ENCODE measurements around the gene SLC6A18.

Gene SLC6A18

DNA sequence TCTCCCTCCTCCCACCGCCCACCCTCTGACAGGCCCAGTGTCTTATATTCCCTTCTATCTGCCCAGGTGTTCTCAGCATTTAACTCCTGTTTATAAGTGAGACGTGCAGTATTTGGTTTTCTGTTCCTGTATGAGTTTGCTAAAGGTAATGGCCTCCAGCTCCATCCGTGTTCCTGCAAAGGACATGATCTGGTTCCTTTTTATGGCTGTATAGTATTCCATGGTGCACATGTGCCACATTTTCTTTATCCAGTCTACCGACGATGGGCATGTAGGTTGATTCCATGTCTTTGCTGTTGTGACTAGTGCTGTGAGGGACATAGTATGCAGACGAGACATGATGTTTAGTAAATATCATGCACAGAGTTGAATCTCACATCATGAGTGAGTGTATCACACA is 30.8 kb upstream of the SLC6A18 start:
- H3K27me3 ChIP-seq = peaks cover 0 to 43% of the 10 kb centered on the region in 2 donors
- no peak overlapping the region for H3K27ac ChIP-seq
- no peak for DNase-seq
- intact Hi-C loops (cut with DNase I; ENCODE audit: low total_unique reads) = no loop called here
- no peak overlapping the region for H3K4me3 ChIP-seq
- no peaks in the 10 kb centered on the region for H3K36me3 ChIP-seq
- TF ChIP-seq, protein P1, sequence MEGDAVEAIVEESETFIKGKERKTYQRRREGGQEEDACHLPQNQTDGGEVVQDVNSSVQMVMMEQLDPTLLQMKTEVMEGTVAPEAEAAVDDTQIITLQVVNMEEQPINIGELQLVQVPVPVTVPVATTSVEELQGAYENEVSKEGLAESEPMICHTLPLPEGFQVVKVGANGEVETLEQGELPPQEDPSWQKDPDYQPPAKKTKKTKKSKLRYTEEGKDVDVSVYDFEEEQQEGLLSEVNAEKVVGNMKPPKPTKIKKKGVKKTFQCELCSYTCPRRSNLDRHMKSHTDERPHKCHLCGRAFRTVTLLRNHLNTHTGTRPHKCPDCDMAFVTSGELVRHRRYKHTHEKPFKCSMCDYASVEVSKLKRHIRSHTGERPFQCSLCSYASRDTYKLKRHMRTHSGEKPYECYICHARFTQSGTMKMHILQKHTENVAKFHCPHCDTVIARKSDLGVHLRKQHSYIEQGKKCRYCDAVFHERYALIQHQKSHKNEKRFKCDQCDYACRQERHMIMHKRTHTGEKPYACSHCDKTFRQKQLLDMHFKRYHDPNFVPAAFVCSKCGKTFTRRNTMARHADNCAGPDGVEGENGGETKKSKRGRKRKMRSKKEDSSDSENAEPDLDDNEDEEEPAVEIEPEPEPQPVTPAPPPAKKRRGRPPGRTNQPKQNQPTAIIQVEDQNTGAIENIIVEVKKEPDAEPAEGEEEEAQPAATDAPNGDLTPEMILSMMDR (IDR thresholded peaks at IDR 0.05) = no peak
- H3K9me3 ChIP-seq = no peaks in the 10 kb centered on the region
- H3K4me1 ChIP-seq = no peaks in the 10 kb centered on the region

DNA sequence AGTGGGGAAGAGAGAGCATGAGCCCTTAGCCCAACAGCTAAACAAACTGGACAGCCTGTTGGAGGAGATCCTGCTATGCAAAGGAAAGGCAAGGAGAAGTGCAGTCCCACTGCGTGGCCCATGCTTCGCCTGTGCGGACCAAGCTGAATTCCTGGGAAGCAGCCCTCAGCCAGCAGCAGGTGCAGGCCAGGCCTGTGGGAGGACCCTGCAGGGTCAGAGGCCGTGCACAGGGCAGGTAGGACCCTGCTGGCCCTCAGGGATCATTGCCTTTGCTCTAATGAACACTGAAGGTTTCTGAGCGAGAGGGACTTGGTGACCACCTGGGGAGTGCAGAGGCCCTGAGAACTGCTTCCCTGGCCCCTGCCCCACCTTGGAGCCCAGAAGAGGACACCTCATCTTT is 29.7 kb upstream of the SLC6A18 start:
- TF ChIP-seq, protein P1 (IDR thresholded peaks at IDR 0.05) = no peak
- H3K9me3 ChIP-seq = no peaks in the 10 kb centered on the region
- no peaks in the 10 kb centered on the region for H3K4me1 ChIP-seq
- intact Hi-C loops (cut with DNase I; ENCODE audit: low total_unique reads) = no loop called here
- no peak overlapping the region for H3K4me3 ChIP-seq
- no peak for DNase-seq
- H3K27ac ChIP-seq = no peak overlapping the region
- H3K27me3 ChIP-seq = peaks cover 0 to 45% of the 10 kb centered on the region in 2 donors
- no peaks in the 10 kb centered on the region for H3K36me3 ChIP-seq

DNA sequence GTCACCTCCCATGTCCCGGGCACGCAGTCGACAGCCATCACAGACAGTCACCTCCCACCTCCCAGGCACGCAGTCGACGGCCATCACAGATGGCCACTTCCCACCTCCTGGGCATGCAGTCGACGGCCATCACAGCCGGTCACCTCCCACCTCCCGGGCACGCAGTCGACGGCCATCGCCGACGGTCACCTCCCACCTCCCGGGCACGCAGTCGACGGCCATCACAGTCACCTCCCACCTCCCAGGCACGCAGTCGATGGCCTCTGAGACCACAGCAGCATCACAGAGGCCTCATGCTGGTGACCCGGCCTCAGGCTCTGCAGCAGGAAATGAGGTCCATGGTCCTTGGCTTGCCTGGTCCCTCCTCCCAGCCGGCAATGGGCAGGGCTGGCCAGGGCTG is 29.3 kb upstream of the SLC6A18 start:
- H3K27ac ChIP-seq = no peak overlapping the region
- intact Hi-C loops (cut with DNase I; ENCODE audit: low total_unique reads) = no loop called here
- no peaks in the 10 kb centered on the region for H3K4me1 ChIP-seq
- H3K27me3 ChIP-seq = peaks cover 0 to 46% of the 10 kb centered on the region in 2 donors
- no peak overlapping the region for H3K4me3 ChIP-seq
- H3K36me3 ChIP-seq = no peaks in the 10 kb centered on the region
- DNase-seq = no peak
- H3K9me3 ChIP-seq = no peaks in the 10 kb centered on the region
- TF ChIP-seq, protein P1 (IDR thresholded peaks at IDR 0.05) = no peak

DNA sequence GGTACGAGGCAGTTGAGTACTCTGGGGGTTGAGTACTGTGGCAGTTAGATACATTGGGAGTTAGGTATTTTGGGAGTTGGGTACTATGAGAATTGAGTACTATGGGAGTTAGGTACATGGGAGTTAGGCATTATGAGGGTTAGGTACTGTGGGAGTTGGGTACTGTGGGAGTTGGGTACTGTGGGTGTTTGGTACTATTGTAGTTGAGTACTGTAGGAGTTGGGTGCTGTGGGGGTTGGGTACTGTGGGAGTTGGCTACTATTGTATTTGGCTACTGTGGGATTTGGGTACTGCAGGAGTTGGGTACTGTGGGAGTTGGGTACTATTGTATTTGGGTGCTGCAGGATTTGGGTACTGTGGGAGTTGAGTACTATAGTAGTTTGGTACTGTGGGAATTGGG is 28.6 kb upstream of the SLC6A18 start:
- no peaks in the 10 kb centered on the region for H3K4me1 ChIP-seq
- no peaks in the 10 kb centered on the region for H3K36me3 ChIP-seq
- H3K27ac ChIP-seq = no peak overlapping the region
- H3K27me3 ChIP-seq = peaks cover 0 to 52% of the 10 kb centered on the region in 2 donors
- no peak for DNase-seq
- no peak overlapping the region for H3K4me3 ChIP-seq
- no peaks in the 10 kb centered on the region for H3K9me3 ChIP-seq
- TF ChIP-seq, protein P1 (IDR thresholded peaks at IDR 0.05) = no peak
- intact Hi-C loops (cut with DNase I; ENCODE audit: low total_unique reads) = no loop called here

DNA sequence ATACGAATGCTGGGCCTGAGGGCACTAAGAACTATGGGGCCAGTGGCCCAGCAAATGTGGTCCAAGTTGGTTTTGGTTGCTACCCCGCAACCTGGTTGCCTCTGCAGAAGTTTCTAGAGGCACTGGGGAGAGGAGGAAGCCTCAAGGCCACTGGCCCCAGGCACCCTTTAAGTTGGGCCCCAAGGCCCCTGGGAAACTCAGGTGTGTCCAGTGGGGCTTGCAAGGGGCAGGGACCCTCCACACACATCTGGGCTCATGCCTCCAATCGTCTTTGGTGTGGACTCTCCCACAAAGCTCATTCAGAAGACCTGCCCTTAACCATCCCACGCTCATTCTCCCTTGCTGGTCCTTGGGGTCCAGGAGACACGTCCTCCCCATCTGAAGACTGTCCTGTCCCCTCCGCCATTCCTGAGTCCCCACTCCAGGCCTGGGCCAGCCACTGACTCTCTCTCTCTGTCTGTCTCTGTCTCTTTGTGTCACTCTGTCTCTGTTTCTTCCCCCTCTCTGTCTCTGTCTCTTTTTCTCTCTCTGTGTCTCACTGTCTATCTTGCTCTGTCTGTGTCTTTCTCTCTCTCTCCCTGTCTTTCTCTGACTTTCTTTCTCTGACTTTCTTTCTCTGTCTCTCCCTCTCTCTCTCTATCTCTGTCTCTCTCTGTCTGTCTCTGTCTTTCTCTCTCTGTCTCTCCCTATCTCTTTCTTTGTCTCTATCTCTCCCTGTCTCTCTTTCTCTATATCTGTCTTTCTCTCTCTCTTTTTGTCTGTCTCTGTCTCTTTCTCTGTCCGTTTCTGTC is 27.1 kb upstream of the SLC6A18 start:
- Histone ChIP-seq H3K9me3 (no peaks in the 10 kb centered on the region), H3K27me3 (peaks cover 0 to 62% of the 10 kb centered on the region in 2 donors), H3K4me1 (no peaks in the 10 kb centered on the region), H3K36me3 (no peaks in the 10 kb centered on the region), H3K4me3 (no peak overlapping the region), H3K27ac (no peak overlapping the region)
- TF ChIP-seq, protein P1 (IDR thresholded peaks at IDR 0.05) = no peak
- intact Hi-C loops (cut with DNase I; ENCODE audit: low total_unique reads) = no loop called here
- no peak for DNase-seq
